Upper lobe of right lung (tissue), 1 donor: ENCODE data around the gene USP17L15. TPM values are rescaled to one million over a fixed set of nuclear protein-coding genes. Genes with fewer than 3 reads are reported as not detected.
"Not testable (repeated sequence)": the region's sequence is repeated elsewhere in the genome, so short reads cannot be mapped to it uniquely, and the experiment has no call there.

Experiments
- ATAC-seq: fragments of 200-7000 bp; cut with Tn5 transposase; one replicate; pipeline ENCODE4 v1.9.1; 2020; ENCODE audit warnings: mild to moderate bottlenecking, moderate library complexity
- DNase-seq: peaks from one replicate; pipeline ENCODE4 v3.0.0-alpha.2; 2020
- H3K27ac ChIP-seq: fragments of 200-600 bp; one replicate; pipeline ENCODE4 v1.8.0; 2022
- H3K27me3 ChIP-seq: fragments of 200-600 bp; one replicate; pipeline ENCODE4 v1.8.0; 2022; ENCODE audit warnings: mild to moderate bottlenecking
- H3K36me3 ChIP-seq: fragments of 200-600 bp; one replicate; pipeline ENCODE4 v1.8.0; 2022
- H3K4me1 ChIP-seq: fragments of 200-600 bp; one replicate; pipeline ENCODE4 v1.8.0; 2022
- H3K4me3 ChIP-seq: fragments of 200-600 bp; one replicate; pipeline ENCODE4 v1.8.0; 2022; ENCODE audit warnings: mild to moderate bottlenecking
- H3K9me3 ChIP-seq: fragments of 200-600 bp; one replicate; pipeline ENCODE4 v1.8.0; 2022
- intact Hi-C: fragments of 100-400 bp; cut with DNase I; formaldehyde crosslinking; loops from one replicate; pipeline ENCODE4 v1.11.0; 2022
- total RNA-seq: library from RNA; stranded (reverse); fragmentation: NEBNext Ultra II Directional; extraction: Animal tissue kit (Norgen Biotek cat#: 25700); gene quantifications from one replicate; pipeline ENCODE4 v1.2.1, GENCODE V29; 2021
- donor health status: DM: no; HTN: yes; CAD: no; lungs with severe emphysema.

The USP17L15 gene
- total RNA-seq, 1 donor from 2014 or later: not detected

DNA sequence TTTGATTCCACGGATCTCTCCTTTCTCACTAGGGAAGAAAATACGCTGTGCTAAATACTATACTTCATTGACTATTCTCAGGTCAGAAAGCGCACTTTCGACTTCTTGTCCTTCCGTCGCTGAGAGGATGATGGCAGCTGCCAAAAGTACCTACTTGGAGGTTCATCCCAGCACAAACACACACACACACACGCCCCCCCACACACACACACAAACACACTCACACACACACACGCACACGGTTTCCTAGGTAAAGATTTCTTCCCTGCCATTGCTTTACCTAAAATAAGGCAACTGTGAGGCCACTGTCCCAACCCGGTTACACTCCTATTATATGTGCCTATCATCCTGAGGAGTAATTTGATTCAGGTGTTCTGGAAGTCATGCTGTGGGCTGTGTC is 37.5 kb downstream of the USP17L15 start:
- DNase-seq: peak; percentile 76
- intact Hi-C loops, H3K27ac ChIP-seq: not testable (repeated sequence)

More for the DNA sequence above, 37.5 kb downstream of the USP17L15 start:
- H3K27me3 ChIP-seq, H3K9me3 ChIP-seq, ATAC-seq, H3K4me3 ChIP-seq, H3K4me1 ChIP-seq, H3K36me3 ChIP-seq: not testable (repeated sequence)

Other genes starting within 250 kb of the USP17L15 start
- not detected for gene FAM90A26, start 64.0 kb upstream of the USP17L15 start, total RNA-seq
- not detected for gene USP17L10, start 23.7 kb upstream of the USP17L15 start, total RNA-seq
- not detected for gene USP17L11, start 19.0 kb upstream of the USP17L15 start, total RNA-seq
- gene USP17L12, start 14.2 kb upstream of the USP17L15 start, total RNA-seq: not detected
- not detected for gene USP17L13, start 9.5 kb upstream of the USP17L15 start, total RNA-seq
- not detected for gene USP17L17, start 9.5 kb downstream of the USP17L15 start, total RNA-seq
- gene USP17L18, start 14.2 kb downstream of the USP17L15 start, total RNA-seq: not detected
- not detected for gene USP17L19, start 19.0 kb downstream of the USP17L15 start, total RNA-seq
- not detected for gene USP17L20, start 23.7 kb downstream of the USP17L15 start, total RNA-seq
- gene USP17L21, start 28.5 kb downstream of the USP17L15 start, total RNA-seq: not detected
- not detected for gene USP17L22, start 33.2 kb downstream of the USP17L15 start, total RNA-seq
- not detected for gene USP17L24, start 90.8 kb downstream of the USP17L15 start, total RNA-seq
- not detected for gene USP17L25, start 95.5 kb downstream of the USP17L15 start, total RNA-seq
- gene USP17L26, start 100.3 kb downstream of the USP17L15 start, total RNA-seq: not detected
- gene USP17L5, start 105.0 kb downstream of the USP17L15 start, total RNA-seq: not detected
- not detected for gene USP17L27, start 109.8 kb downstream of the USP17L15 start, total RNA-seq
- not detected for gene USP17L28, start 114.5 kb downstream of the USP17L15 start, total RNA-seq
- gene USP17L29, start 119.3 kb downstream of the USP17L15 start, total RNA-seq: not detected
- gene USP17L30, start 128.7 kb downstream of the USP17L15 start, total RNA-seq: not detected
- gene DEFB131A, start 210.0 kb downstream of the USP17L15 start, total RNA-seq: not detected